Thoracic aorta (tissue), 2 donors: ENCODE results near the gene CT45A1. TPM values are rescaled to one million over a fixed set of nuclear protein-coding genes. Genes with fewer than 3 reads are reported as not detected.

Experiments used
- total RNA-seq, 2 donors: library from RNA; depleted of rRNA; stranded (reverse); fragments of >200 nt; gene quantifications; one replicate each; pipeline versions ENCODE4 v1.1.0 to v1.2.3, GENCODE V29; 2016

The CT45A1 gene
- total RNA-seq, 2 donors from 2014 or later = not detected

Other genes starting within 250 kb of the CT45A1 start
- gene INTS6L, start 193.0 kb upstream of the CT45A1 start, total RNA-seq = 10 to 100 TPM in 1 of 2 donors, 1 to 10 TPM in 1; 9.3 to 23.0 TPM
- gene CT45A3, start 54.6 kb downstream of the CT45A1 start, total RNA-seq = not detected
- gene CT45A5, start 71.9 kb downstream of the CT45A1 start, total RNA-seq = not detected
- gene CT45A6, start 89.1 kb downstream of the CT45A1 start, total RNA-seq = not detected
- gene CT45A2, start 106.4 kb downstream of the CT45A1 start, total RNA-seq = not detected
- not detected for gene CT45A7, start 123.6 kb downstream of the CT45A1 start, total RNA-seq
- gene CT45A8, start 140.9 kb downstream of the CT45A1 start, total RNA-seq = not detected
- not detected for gene CT45A9, start 158.2 kb downstream of the CT45A1 start, total RNA-seq
- not detected for gene CT45A10, start 179.8 kb downstream of the CT45A1 start, total RNA-seq
- not detected for gene SAGE1, start 180.1 kb downstream of the CT45A1 start, total RNA-seq